ENCODE data around the gene PEX14. TPM values are rescaled to one million over a fixed set of nuclear protein-coding genes. Genes with fewer than 3 reads are reported as not detected.

PEX14 gene
- total and polyA plus RNA-seq, 10 of the 15 experiments (the other 5 are each of a cell fraction or from before 2014, with no cell fraction given) = 1.4 to 23.2 (median 12.0) TPM

GRCh38 chr1:10525208-10525607, 50.5 kb downstream of the PEX14 start:
- no TSS peak for BruUV-seq (replicated peaks)
- TF ChIP-seq KAT2A (conservative IDR thresholded peaks at IDR 0.05; ENCODE audit: control insufficient read depth, low read depth, low read length) = no peak
- no peak for TF ChIP-seq EP300 (IDR thresholded peaks at IDR 0.05; ENCODE audit: borderline replicate concordance in 1 of 2, control insufficient read depth in 1 of 2, low read depth in 2 of 2, low read length in 2 of 2)
- no peak for TF ChIP-seq PBX3 (IDR thresholded peaks at IDR 0.05; ENCODE audit: insufficient replicate concordance, low read depth, low read length)
- no peak for TF ChIP-seq CREB1 (IDR thresholded peaks at IDR 0.05; ENCODE audit: low read depth)
- TF ChIP-seq TCF7 (IDR thresholded peaks at IDR 0.05; ENCODE audit: borderline replicate concordance) = no peak
- no peak for TF ChIP-seq BRCA1 (IDR thresholded peaks at IDR 0.05; ENCODE audit: low read depth, low read length)
- no peak for TF ChIP-seq PAX5 (IDR thresholded peaks at IDR 0.05; ENCODE audit: borderline replicate concordance, low read depth, low read length)
- TF ChIP-seq POU2F2 (IDR thresholded peaks at IDR 0.05; ENCODE audit: borderline replicate concordance, low read depth, low read length) = no peak
- no peak for TF ChIP-seq LARP7 (IDR thresholded peaks at IDR 0.05)
- TF ChIP-seq REST (IDR thresholded peaks at IDR 0.05; ENCODE audit: low read depth, low read length) = no peak
- TF ChIP-seq TCF12 (IDR thresholded peaks at IDR 0.05; ENCODE audit: low read depth, low read length) = no peak
- no peak for TF ChIP-seq BHLHE40 (IDR thresholded peaks at IDR 0.05; ENCODE audit: borderline replicate concordance in 1 of 2, low read depth in 2 of 2, low read length in 1 of 2)
- no peak for TF ChIP-seq EZH2 (IDR thresholded peaks at IDR 0.05; ENCODE audit: borderline replicate concordance, control insufficient read depth, low read depth, low read length)
- no peak for TF ChIP-seq CTCF (IDR thresholded peaks at IDR 0.05 in 2 of 3, conservative IDR thresholded peaks at IDR 0.05 in 1 of 3; ENCODE audit: control insufficient read depth in 2 of 3, extremely low read depth in 1 of 3, insufficient read depth in 1 of 3, low read depth in 3 of 3, low read length in 3 of 3)
- no peak for TF ChIP-seq NFXL1 (IDR thresholded peaks at IDR 0.05; ENCODE audit: borderline replicate concordance)
- TF ChIP-seq NFYA (IDR thresholded peaks at IDR 0.05; ENCODE audit: borderline replicate concordance, low read depth, low read length) = no peak
- no peak for TF ChIP-seq KDM1A (IDR thresholded peaks at IDR 0.05; ENCODE audit: borderline replicate concordance)

More at GRCh38 chr1:10525208-10525607, 50.5 kb downstream of the PEX14 start:
- in situ Hi-C loops (cut with MboI) = no loop called here
- Histone ChIP-seq H2AFZ (ENCODE audit: control insufficient read depth, low read depth, low read length) (no peak overlapping the region), H3K36me3 (ENCODE audit: control insufficient read depth in 2 of 2, insufficient read depth in 2 of 2, low read length in 1 of 2) (peaks cover 0 to 10% of the 10 kb centered on the region in 2 experiments; a peak in 1 of 4 replicates), H3K9me3 (replicated peaks; ENCODE audit: control insufficient read depth, insufficient read depth, low read length) (no peaks in the 10 kb centered on the region), H3K79me2 (ENCODE audit: control insufficient read depth, insufficient read depth, low read length) (no peaks in the 10 kb centered on the region), H3K4me2 (ENCODE audit: control insufficient read depth, insufficient read depth) (no peak overlapping the region), H3K9ac (ENCODE audit: control insufficient read depth, insufficient read depth, low read length) (no peak overlapping the region), H3K27ac (ENCODE audit: control insufficient read depth, insufficient read depth) (no peak overlapping the region), H3K4me1 (ENCODE audit: control insufficient read depth, insufficient read depth, low read length) (no peaks in the 10 kb centered on the region; the same call in 1 of the 2 replicates), H4K20me1 (ENCODE audit: control insufficient read depth, insufficient read depth) (no peaks in the 10 kb centered on the region), H3K4me3 (no peak overlapping the region), H3K27me3 (replicated peaks in 1 of 2; ENCODE audit: control insufficient read depth in 2 of 2, insufficient read depth in 2 of 2, low read length in 1 of 2) (no peaks in the 10 kb centered on the region)
- RAD21 ChIA-PET (ENCODE audit: unreplicated experiment) = interaction anchor here (1.3 kb wide), 1 partner anchor 30 kb away, joined by 4 read pairs; no protein-coding TSS in a partner anchor
- SMC1A ChIA-PET (ENCODE audit: uncharacterized antibody, unreplicated experiment) = interaction anchor here (0.8 to 3.9 kb wide), 4 partner anchors 9 to 24 kb away, joined by 3 to 21 read pairs (median 4); no protein-coding TSS in a partner anchor
- intact Hi-C loops (cut with micrococcal nuclease; ENCODE audit: unreplicated experiment) = no loop called here
- DNase-seq (ENCODE audit: low read depth, low spot score) (no peak), ATAC-seq (no peak), FAIRE-seq (no peak)
- WGBS (ENCODE audit: insufficient coverage, insufficient replicate concordance, low lambda C conversion rate, missing lambda C conversion rate) = 98% methylated on average over 5 of the region's 5 CpGs
- POLR2A ChIA-PET = no interaction called here
- CTCF ChIA-PET = interaction anchor here (0.6 to 5.2 kb wide), 3 partner anchors 12 to 20 kb away, joined by 3 to 46 read pairs (median 3); no protein-coding TSS in a partner anchor
